ENCODE data around the gene PPP1R3G. TPM values are rescaled to one million over a fixed set of nuclear protein-coding genes. Genes with fewer than 3 reads are reported as not detected.
A peak's percentile ranks its signal among the peaks of the same experiment; 100 is the strongest.

The PPP1R3G gene
- total and polyA plus RNA-seq, 2 of the 13 experiments (the other 11 are each of a cell fraction or from before 2014, with no cell fraction given): 1.2 to 1.3 TPM

- TF ChIP-seq IRF1 (CRISPR knock-in tag; IDR thresholded peaks at IDR 0.05; ENCODE audit: low read depth) (0 out of 2 replicates have a peak, but pooled peaks have one; percentile 8), NFRKB (IDR thresholded peaks at IDR 0.05) (no peak), TBX2 (CRISPR knock-in tag; IDR thresholded peaks at IDR 0.05; ENCODE audit: borderline replicate concordance) (peak; percentile 71; the same call in 1 of the 2 replicates), MLLT10 (CRISPR knock-in tag; IDR thresholded peaks at IDR 0.05) (no peak), REPIN1 (CRISPR knock-in tag; IDR thresholded peaks at IDR 0.05; ENCODE audit: borderline replicate concordance, low read depth) (peak; percentile 68; the same call in 1 of the 2 replicates), MED13 (CRISPR knock-in tag; IDR thresholded peaks at IDR 0.05) (no peak), CAMTA2 (CRISPR knock-in tag; IDR thresholded peaks at IDR 0.05; ENCODE audit: borderline replicate concordance) (no peak), GPN1 (CRISPR knock-in tag; IDR thresholded peaks at IDR 0.05; ENCODE audit: borderline replicate concordance) (no peak), ZNF264 (CRISPR knock-in tag; IDR thresholded peaks at IDR 0.05) (no peak), DPF2 (CRISPR knock-in tag; IDR thresholded peaks at IDR 0.05; ENCODE audit: borderline replicate concordance, low read depth) (peak; percentile 95), ZNF10 (CRISPR knock-in tag; IDR thresholded peaks at IDR 0.05; ENCODE audit: borderline replicate concordance, low read depth) (no peak), ZNF839 (CRISPR knock-in tag; IDR thresholded peaks at IDR 0.05; ENCODE audit: borderline replicate concordance) (no peak), NFE2 (CRISPR knock-in tag; IDR thresholded peaks at IDR 0.05) (no peak), TBL1XR1 (IDR thresholded peaks at IDR 0.05; ENCODE audit: borderline replicate concordance, low read length, partially characterized antibody) (no peak), NR2F6 (IDR thresholded peaks at IDR 0.05) (peak; percentile 68), NR2F6 (CRISPR knock-in tag; IDR thresholded peaks at IDR 0.05) (peak; percentile 65), YEATS4 (CRISPR knock-in tag; IDR thresholded peaks at IDR 0.05; ENCODE audit: borderline replicate concordance) (peak; percentile 58), ZNF775 (CRISPR knock-in tag; IDR thresholded peaks at IDR 0.05; ENCODE audit: borderline replicate concordance) (no peak), SOX5 (CRISPR knock-in tag; IDR thresholded peaks at IDR 0.05; ENCODE audit: borderline replicate concordance) (peak; percentile 92), ZNF138 (CRISPR knock-in tag; IDR thresholded peaks at IDR 0.05; ENCODE audit: low read depth) (no peak), ZNF552 (CRISPR knock-in tag; IDR thresholded peaks at IDR 0.05; ENCODE audit: borderline replicate concordance) (no peak; the same call in 1 of the 2 replicates), FOXA3 (CRISPR knock-in tag; IDR thresholded peaks at IDR 0.05) (peak; percentile 95), HNF4G (IDR thresholded peaks at IDR 0.05; ENCODE audit: borderline replicate concordance, low read depth, low read length) (peak; percentile 100), HNF4G (CRISPR knock-in tag; IDR thresholded peaks at IDR 0.05; ENCODE audit: borderline replicate concordance, low read depth) (peak; percentile 98), ZNF510 (CRISPR knock-in tag; IDR thresholded peaks at IDR 0.05; ENCODE audit: low read depth) (no peak)
- TF ChIP-seq, protein P1, sequence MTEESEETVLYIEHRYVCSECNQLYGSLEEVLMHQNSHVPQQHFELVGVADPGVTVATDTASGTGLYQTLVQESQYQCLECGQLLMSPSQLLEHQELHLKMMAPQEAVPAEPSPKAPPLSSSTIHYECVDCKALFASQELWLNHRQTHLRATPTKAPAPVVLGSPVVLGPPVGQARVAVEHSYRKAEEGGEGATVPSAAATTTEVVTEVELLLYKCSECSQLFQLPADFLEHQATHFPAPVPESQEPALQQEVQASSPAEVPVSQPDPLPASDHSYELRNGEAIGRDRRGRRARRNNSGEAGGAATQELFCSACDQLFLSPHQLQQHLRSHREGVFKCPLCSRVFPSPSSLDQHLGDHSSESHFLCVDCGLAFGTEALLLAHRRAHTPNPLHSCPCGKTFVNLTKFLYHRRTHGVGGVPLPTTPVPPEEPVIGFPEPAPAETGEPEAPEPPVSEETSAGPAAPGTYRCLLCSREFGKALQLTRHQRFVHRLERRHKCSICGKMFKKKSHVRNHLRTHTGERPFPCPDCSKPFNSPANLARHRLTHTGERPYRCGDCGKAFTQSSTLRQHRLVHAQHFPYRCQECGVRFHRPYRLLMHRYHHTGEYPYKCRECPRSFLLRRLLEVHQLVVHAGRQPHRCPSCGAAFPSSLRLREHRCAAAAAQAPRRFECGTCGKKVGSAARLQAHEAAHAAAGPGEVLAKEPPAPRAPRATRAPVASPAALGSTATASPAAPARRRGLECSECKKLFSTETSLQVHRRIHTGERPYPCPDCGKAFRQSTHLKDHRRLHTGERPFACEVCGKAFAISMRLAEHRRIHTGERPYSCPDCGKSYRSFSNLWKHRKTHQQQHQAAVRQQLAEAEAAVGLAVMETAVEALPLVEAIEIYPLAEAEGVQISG (CRISPR knock-in tag; IDR thresholded peaks at IDR 0.05): peak; percentile 78
- TF ChIP-seq, protein P2, sequence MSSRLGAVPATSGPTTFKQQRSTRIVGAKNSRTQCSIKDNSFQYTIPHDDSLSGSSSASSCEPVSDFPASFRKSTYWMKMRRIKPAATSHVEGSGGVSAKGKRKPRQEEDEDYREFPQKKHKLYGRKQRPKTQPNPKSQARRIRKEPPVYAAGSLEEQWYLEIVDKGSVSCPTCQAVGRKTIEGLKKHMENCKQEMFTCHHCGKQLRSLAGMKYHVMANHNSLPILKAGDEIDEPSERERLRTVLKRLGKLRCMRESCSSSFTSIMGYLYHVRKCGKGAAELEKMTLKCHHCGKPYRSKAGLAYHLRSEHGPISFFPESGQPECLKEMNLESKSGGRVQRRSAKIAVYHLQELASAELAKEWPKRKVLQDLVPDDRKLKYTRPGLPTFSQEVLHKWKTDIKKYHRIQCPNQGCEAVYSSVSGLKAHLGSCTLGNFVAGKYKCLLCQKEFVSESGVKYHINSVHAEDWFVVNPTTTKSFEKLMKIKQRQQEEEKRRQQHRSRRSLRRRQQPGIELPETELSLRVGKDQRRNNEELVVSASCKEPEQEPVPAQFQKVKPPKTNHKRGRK (CRISPR knock-in tag; IDR thresholded peaks at IDR 0.05): no peak
These were observed 25.9 kb upstream of the PPP1R3G start (continued) for GRCh38 chr6:5059036-5059896.
